ENCODE results near the gene CBFA2T2. TPM values are rescaled to one million over a fixed set of nuclear protein-coding genes. Genes with fewer than 3 reads are reported as not detected.
"Not testable (repeated sequence)": the region's sequence is repeated elsewhere in the genome, so short reads cannot be mapped to it uniquely, and the experiment has no call there.

Gene CBFA2T2
- total RNA-seq, 2 experiments from 2014 or later: 19.2 to 20.3 TPM

DNA sequence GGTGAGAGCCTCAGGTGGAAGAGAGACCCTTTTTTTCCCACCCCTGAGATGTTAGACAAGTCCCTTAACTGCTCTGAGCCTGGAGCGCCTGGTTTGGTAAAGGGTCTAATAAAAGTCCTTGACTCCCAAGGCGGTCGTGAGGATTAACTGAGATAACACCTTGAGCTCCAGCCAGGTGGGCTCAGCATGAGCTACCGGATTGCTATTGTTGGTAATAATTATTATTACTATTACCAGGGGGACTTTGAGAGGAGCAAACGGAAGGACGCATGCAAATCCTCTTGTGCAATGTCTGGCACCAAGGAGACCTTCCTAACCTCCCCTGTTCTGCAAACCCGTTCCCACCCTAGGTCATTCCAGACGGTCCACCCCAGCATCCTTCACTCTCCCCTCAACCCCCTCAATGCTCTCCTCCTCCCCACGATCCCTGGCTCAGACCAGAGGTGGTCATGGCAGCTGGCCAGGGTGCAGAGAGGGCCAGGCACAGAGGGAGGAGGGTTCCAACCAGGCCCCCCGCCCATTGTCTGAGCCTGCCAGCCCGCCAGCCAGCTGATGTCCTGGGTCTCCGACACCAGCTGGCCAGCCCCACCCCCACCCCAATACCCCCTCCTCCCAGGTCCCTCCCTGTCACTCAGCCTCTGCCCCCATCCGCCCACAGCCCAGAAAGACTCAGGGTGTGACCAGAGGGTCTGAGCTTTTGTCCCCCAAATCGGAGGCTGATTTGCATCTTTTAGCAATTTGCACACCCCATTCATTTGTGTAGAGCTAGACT lies 14.3 kb upstream of the CBFA2T2 start:
- Mint-ChIP-seq H3K27ac (no peak overlapping the region), H3K4me1 (no peaks in the 10 kb centered on the region), H3K36me3 (ENCODE audit: low read depth) (no peaks in the 10 kb centered on the region), H3K4me3 (no peak overlapping the region), H3K9me3 (no peaks in the 10 kb centered on the region), H3K27me3 (no peaks in the 10 kb centered on the region)
- POLR2A ChIA-PET: no interaction called here
- CTCF ChIA-PET: no interaction called here
- no peak for DNase-seq

DNA sequence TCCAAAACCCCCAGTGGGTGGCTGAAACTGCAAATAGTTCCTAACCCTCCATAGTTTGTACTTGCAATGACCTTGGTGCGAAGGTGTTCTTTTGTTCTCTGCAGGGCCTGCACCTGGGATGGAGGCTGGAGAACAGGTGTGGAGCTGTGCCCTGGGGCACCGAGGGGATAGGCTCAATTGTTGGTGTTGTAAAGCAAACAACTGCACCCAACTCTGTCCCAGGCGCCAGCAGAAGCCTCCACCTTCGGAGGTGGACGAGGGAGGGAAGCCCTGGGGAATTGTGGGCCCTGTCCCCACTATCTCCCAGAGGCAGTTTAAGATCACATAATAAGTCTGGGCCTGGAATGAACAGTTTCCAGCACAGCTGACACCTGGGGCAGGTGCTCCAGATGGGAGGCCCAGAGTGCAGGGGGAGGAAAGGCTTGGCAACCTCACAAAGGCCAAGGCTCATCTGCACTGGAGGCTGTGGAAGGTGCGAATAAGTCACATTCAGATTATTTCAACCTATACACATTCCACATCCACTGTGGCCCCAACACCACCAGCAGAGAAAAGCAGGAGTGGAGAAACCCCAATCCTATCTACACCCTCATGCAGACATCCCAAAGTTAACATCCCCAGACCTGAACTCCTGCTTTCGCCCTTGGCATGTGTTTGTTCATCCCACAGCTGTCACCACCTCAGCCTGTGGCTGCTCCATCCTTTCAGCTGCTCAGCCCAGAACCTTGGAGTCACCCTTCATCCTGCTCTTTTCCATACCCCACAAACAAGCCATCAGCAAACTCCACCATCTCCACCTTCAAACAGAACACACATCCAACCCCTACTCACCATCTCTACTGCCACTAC lies 12.3 kb upstream of the CBFA2T2 start:
- Mint-ChIP-seq H3K27ac (no peak overlapping the region), H3K9me3 (no peaks in the 10 kb centered on the region), H3K4me3 (no peak overlapping the region), H3K27me3 (no peaks in the 10 kb centered on the region), H3K4me1 (no peaks in the 10 kb centered on the region), H3K36me3 (ENCODE audit: low read depth) (no peaks in the 10 kb centered on the region)
- CTCF ChIA-PET: no interaction called here
- POLR2A ChIA-PET: no interaction called here
- DNase-seq: no peak

DNA sequence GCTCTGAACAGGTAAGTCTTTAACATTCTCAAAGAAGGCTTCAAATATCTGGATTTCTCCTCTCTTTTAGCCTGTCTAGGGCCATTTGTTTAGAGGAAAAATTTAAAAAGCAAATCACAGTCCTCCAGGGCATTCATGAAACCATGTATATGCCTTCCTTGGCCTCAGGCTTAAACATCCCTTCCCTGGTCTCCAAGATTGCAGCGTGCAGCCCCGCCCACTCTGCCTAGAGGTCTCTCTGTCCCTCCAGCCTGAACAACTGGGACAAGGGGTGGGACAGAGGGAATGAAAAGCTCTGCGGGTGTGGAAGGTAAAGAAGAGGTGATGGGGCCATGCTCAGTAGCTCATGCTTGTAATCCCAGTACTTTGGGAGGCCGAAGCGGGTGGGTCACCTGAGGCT lies 9.8 kb upstream of the CBFA2T2 start:
- POLR2A ChIA-PET: interaction anchor here (2.1 kb wide), 1 partner anchor 10 kb away, joined by 7 read pairs; the partner anchor contains the start of gene CBFA2T2
- Mint-ChIP-seq H3K27ac (no peak overlapping the region), H3K4me1 (no peaks in the 10 kb centered on the region), H3K36me3 (ENCODE audit: low read depth) (no peaks in the 10 kb centered on the region), H3K27me3 (no peaks in the 10 kb centered on the region), H3K4me3 (no peak overlapping the region), H3K9me3 (no peaks in the 10 kb centered on the region)
- CTCF ChIA-PET: no interaction called here
- DNase-seq: no peak

DNA sequence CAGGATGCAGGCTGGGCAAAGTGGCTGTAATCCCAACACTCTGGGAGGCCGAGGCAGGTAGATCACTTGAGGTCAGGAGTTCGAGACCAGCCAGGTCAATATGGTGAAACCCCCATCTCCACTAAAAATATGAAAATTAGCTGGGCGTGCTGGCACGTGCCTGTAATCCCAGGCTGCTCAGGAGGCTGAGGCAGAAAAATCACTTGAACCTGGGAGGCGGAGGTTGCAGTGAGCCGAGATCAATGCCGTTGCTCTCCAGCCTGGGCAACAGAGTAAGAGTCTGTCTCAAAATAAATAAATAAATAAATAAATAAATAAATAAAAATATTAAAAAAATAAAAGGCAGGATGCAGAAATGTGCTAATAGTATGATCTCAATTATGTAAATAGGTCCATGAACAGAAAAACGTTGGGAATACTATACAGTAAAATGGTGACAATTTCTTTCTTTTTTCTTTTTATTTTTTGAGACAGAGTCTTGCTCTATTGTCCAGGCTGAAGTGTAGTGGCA lies 8.4 kb upstream of the CBFA2T2 start:
- H3K27ac Mint-ChIP-seq: no peak overlapping the region
- no peaks in the 10 kb centered on the region for H3K36me3 Mint-ChIP-seq (ENCODE audit: low read depth)
- no peaks in the 10 kb centered on the region for H3K27me3 Mint-ChIP-seq
- CTCF ChIA-PET: no interaction called here
- no peaks in the 10 kb centered on the region for H3K9me3 Mint-ChIP-seq
- H3K4me1 Mint-ChIP-seq: no peaks in the 10 kb centered on the region
- no peak overlapping the region for H3K4me3 Mint-ChIP-seq
- DNase-seq: no peak
- POLR2A ChIA-PET: no interaction called here

- POLR2A ChIA-PET: no interaction called here
- Mint-ChIP-seq H3K4me3 (no peak overlapping the region), H3K4me1 (no peaks in the 10 kb centered on the region), H3K27me3 (no peaks in the 10 kb centered on the region), H3K36me3 (ENCODE audit: low read depth) (no peaks in the 10 kb centered on the region), H3K27ac (no peak overlapping the region), H3K9me3 (no peaks in the 10 kb centered on the region)
- DNase-seq: no peak
- CTCF ChIA-PET: no interaction called here
Observed at GRCh38 chr20:33482581-33482980, 7.3 kb upstream of the CBFA2T2 start.

DNA sequence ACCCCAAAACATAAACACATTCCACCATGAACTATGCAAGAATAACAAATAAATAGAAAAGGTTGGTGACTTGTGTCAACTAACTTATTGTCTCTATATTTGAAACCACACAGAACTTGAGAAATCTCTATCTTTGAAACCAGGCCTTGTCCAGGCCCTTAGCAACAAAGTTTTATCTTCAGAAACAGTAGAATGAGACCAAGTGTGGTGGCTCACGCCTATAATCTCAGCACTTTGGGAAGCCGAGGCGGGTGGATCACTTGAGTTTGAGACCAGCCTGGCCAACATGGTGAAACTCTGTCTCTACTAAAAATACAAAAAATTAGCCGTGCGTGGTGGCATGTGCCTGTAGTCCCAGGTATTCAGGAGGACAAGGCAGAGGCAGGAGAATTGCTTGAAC lies 6.7 kb upstream of the CBFA2T2 start:
- CTCF ChIA-PET; DNase-seq; POLR2A ChIA-PET; H3K4me3 Mint-ChIP-seq; H3K9me3 Mint-ChIP-seq; H3K27ac Mint-ChIP-seq; H3K36me3 Mint-ChIP-seq (ENCODE audit: low read depth); H3K4me1 Mint-ChIP-seq; H3K27me3 Mint-ChIP-seq: not testable (repeated sequence)

DNA sequence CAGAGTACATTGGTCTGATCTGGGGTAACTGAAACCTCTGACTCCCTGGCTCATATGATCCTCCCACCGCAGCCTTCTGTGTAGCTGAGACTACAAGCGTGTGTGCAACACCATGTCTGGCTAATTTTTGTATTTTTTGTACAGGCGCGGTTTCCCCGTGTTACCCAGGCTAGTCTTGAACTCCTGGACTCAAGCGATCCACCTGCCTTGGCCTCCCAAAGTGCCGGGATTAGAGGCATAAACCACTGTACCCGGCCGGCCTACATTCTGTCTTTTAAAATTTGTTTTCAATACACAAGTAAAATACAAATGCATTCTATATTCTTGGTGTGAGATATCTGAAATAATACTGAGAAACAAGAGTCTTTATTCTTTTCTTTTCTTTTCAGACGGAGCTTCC lies 1.7 kb upstream of the CBFA2T2 start:
- H3K9me3 Mint-ChIP-seq: no peaks in the 10 kb centered on the region
- H3K27ac Mint-ChIP-seq: no peak overlapping the region
- ChIA-PET POLR2A (interaction anchor here (0.8 to 2.5 kb wide), 5 partner anchors 20 to 505 kb away, joined by 3 to 42 read pairs (median 16); partner anchors contain the start of genes C20orf144 and RALY), CTCF (interaction anchor here (0.6 to 1.1 kb wide), 2 partner anchors 34 to 116 kb away, joined by 3 read pairs; no protein-coding TSS in a partner anchor)
- H3K36me3 Mint-ChIP-seq (ENCODE audit: low read depth): peaks cover 3% of the 10 kb centered on the region
- no peaks in the 10 kb centered on the region for H3K27me3 Mint-ChIP-seq
- peaks cover 12% of the 10 kb centered on the region for H3K4me1 Mint-ChIP-seq
- DNase-seq: no peak
- H3K4me3 Mint-ChIP-seq: no peak overlapping the region

GRCh38 chr20:33488661-33489494 lies 1.0 kb upstream of the CBFA2T2 start:
- peaks cover 14% of the 10 kb centered on the region for H3K4me1 Mint-ChIP-seq
- H3K27ac Mint-ChIP-seq; H3K27me3 Mint-ChIP-seq; H3K4me3 Mint-ChIP-seq; H3K36me3 Mint-ChIP-seq (ENCODE audit: low read depth); DNase-seq; H3K9me3 Mint-ChIP-seq: not testable (repeated sequence)
- ChIA-PET POLR2A (interaction anchor here (0.8 to 2.5 kb wide), 22 partner anchors 9 to 623 kb away, joined by 3 to 42 read pairs (median 8); partner anchors contain the start of genes ACTL10, C20orf144, CDK5RAP1 and EIF2S2), CTCF (interaction anchor here (0.6 to 1.7 kb wide), 8 partner anchors 28 to 298 kb away, joined by 3 to 12 read pairs (median 3); partner anchors contain the start of genes ACTL10 and CDK5RAP1)

DNA sequence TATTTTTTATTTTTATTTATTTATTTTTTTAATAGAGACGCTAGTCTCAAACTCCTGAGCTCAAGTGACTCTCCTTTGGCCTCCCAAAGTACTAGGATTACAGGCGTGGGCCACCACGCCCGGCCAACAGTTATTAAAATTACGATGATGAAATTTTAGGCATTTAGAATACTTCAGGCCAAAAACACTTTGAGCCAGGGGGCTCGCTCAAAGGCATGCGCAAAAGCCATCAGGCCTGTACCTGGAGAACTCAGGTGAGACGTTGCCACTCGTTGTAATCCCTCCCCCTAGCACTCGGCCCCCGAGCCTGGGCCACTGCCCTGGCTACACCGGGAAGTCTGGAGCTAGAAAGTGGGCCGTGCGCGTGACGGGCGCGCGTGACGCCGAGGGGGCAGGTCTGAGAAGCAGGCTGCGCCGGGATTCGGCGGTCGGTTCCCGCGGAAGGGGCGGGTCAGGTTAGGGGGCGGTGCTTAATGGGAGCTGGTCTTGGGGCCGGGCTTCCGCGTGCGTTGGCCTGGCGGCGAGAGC lies 337 bp upstream of the CBFA2T2 start:
- peak; percentile 99 for DNase-seq
- Mint-ChIP-seq H3K4me3 (peak overlapping the region; percentile 84), H3K27ac (peak overlapping the region; percentile 75), H3K36me3 (ENCODE audit: low read depth) (peaks cover 3% of the 10 kb centered on the region), H3K27me3 (no peaks in the 10 kb centered on the region), H3K4me1 (peaks cover 14% of the 10 kb centered on the region), H3K9me3 (no peaks in the 10 kb centered on the region)
- ChIA-PET POLR2A (interaction anchor here (0.7 to 2.5 kb wide), 36 partner anchors 9 to 623 kb away, joined by 3 to 42 read pairs (median 4); partner anchors contain the start of genes ACTL10, C20orf144, CDK5RAP1 and CHMP4B), CTCF (interaction anchor here (0.5 to 1.7 kb wide), 8 partner anchors 26 to 297 kb away, joined by 3 to 12 read pairs (median 3); partner anchors contain the start of genes ACTL10 and CDK5RAP1)

DNA sequence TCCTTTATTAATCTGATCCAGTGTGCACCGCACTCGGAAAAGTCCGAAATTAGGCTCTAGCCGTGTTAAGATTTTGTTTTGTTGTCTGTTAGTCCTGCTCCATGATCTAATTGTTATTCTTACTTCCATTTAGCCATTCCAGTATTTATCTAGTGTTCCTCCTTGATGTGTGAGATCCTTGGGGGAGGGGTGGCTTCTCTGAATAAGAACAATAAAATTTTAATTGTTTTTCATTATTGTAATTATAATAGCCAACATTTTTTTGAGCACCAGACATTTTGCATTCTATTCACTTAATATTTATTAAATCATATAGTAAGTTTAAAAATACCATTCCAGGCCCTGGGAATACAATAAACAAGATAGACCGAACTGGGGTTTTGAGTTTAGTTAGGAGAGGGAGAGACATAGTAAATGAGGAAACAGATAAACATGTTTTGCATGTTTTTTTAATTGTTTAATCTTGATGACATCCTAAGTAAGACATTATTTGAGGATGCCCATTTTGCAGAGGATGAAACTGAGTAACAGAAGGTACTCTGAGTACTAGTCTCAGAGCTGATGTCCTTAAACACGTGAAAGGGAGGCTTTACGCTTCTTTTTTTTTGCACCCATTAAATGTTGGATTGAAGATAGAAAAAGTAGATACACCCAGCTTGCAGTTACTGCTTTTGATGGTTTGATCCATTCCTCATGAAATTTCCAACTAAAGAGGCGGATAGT lies 1.2 kb downstream of the CBFA2T2 start:
- Mint-ChIP-seq H3K36me3 (ENCODE audit: low read depth) (peaks cover 3% of the 10 kb centered on the region), H3K4me3 (peak overlapping the region; percentile 84), H3K27ac (peak overlapping the region; percentile 72), H3K4me1 (peaks cover 14% of the 10 kb centered on the region), H3K9me3 (no peaks in the 10 kb centered on the region), H3K27me3 (no peaks in the 10 kb centered on the region)
- no peak for DNase-seq
- ChIA-PET POLR2A (interaction anchor here (1.1 to 2.5 kb wide), 22 partner anchors 10 to 621 kb away, joined by 3 to 42 read pairs (median 7); partner anchors contain the start of genes ACTL10, C20orf144, CDK5RAP1 and EIF2S2), CTCF (interaction anchor here (1.2 to 1.7 kb wide), 3 partner anchors 10 to 177 kb away, joined by 3 to 12 read pairs (median 3); partner anchors contain the start of gene ACTL10)

DNA sequence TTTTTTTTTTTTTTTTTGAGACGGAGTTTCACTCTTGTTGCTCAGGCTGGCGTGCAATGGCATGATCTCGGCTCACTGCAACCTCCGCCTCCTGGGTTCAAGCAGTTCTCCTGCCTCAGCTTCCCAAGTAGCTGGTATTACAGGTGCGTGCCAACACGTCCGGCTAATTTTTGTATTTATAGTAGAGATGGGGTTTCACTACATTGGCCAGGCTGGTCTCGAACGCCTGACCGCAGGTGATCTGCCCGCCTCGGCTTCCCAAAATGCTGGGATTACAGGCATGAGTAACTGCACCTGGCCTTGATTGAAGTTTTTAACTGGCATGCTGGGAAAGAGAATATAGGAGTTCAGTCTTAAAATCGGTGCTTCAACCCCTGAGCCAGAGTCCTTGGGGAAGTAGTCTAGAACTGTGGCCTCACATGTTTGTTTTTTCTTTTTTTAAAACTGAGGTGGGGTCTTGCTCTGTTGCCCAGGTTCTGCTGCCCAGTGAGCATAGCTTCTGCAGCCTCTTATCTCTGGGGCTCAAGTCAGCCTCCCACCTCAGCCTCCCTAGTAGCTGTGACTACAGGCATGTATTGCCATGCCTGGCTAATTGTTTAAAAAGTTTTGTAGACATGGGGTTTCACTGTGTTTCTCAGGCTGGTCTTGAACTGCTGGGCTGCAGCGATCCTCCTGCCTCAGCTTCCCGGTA lies 3.3 kb downstream of the CBFA2T2 start:
- Mint-ChIP-seq H3K4me3 (no peak overlapping the region), H3K36me3 (ENCODE audit: low read depth) (peaks cover 8% of the 10 kb centered on the region), H3K27me3 (no peaks in the 10 kb centered on the region), H3K9me3 (no peaks in the 10 kb centered on the region), H3K27ac (no peak overlapping the region), H3K4me1 (peaks cover 14% of the 10 kb centered on the region)
- CTCF ChIA-PET: interaction anchor here (0.7 kb wide), 2 partner anchors 22 to 51 kb away, joined by 3 read pairs; no protein-coding TSS in a partner anchor
- POLR2A ChIA-PET: interaction anchor here (1.4 kb wide), 1 partner anchor 62 kb away, joined by 3 read pairs; no protein-coding TSS in a partner anchor
- no peak for DNase-seq

All from activated CD4-positive, alpha-beta memory T cell treated with anti-CD3 and anti-CD28 coated beads, Interleukin-2, amount 10 ng/mL, durations not matched to agents 7 days and 5 days (primary cell).